ENCODE results near the gene CASR.

CASR gene

DNA sequence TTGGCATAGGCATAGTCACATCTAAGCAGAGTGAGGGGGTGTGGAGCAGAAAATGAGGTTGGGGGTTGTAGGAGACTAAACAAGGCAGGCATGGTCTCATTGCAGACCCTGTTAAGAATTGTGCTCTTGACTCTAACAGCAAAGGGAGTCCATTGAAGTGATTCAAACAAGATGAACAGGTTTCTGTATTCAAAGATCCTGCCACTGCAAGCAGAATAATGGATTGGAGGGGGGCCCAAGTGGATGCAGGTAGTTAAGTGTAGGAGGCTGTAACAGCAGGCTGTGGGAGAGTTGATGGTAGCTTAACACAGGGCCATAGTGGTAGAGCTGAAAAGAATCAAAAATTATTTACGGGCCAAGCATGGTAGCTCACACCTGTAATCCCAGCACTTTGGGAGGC is 34.4 kb downstream of the CASR start:
- H2BK120ac ChIP-seq (ENCODE audit: insufficient read depth, low read length, poor library complexity): peak overlapping the region; percentile 56
- no CpG with 5 or more reads among the region's 1 CpG for WGBS (ENCODE audit: extremely low coverage, insufficient coverage, insufficient read length)
- H4K91ac ChIP-seq (ENCODE audit: low read depth, low read length): peak overlapping the region; percentile 34
- H2AK5ac ChIP-seq (ENCODE audit: low read length): no peak overlapping the region
- no peaks in the 10 kb centered on the region for H3K36me3 ChIP-seq (ENCODE audit: control insufficient read depth in 1 of 2, insufficient read depth in 2 of 2, low read length in 2 of 2)
- peak overlapping the region; percentile 79 for H3K27ac ChIP-seq (ENCODE audit: low read depth, low read length)
- no peak overlapping the region for H3K14ac ChIP-seq (ENCODE audit: low read length)
- no peak overlapping the region for H2BK12ac ChIP-seq (ENCODE audit: low read length)
- no peak overlapping the region for H3K4me2 ChIP-seq (ENCODE audit: low read length)
- peak overlapping the region; percentile 16 for H2BK5ac ChIP-seq (ENCODE audit: low read depth, low read length, poor library complexity)
- H3K4me1 ChIP-seq (ENCODE audit: control insufficient read depth in 1 of 2, insufficient read depth in 2 of 2, low read length in 2 of 2): peaks cover 14 to 16% of the 10 kb centered on the region in 2 experiments
- no peak overlapping the region for H4K8ac ChIP-seq (ENCODE audit: low read depth, low read length)
- H3K79me1 ChIP-seq (ENCODE audit: low read length): peaks cover 8% of the 10 kb centered on the region
- H3K4ac ChIP-seq (ENCODE audit: low read depth, low read length): no peak overlapping the region
- no peaks in the 10 kb centered on the region for H3K27me3 ChIP-seq (ENCODE audit: insufficient read depth, low read length)
- H3K23ac ChIP-seq (ENCODE audit: low read length): no peak overlapping the region
- DNase-seq: no peak
- H2AFZ ChIP-seq (ENCODE audit: insufficient read depth, low read length, poor library complexity): no peak overlapping the region
- H3K79me2 ChIP-seq (ENCODE audit: control insufficient read depth, insufficient read depth, low read length, poor library complexity): no peaks in the 10 kb centered on the region
- no peak overlapping the region for H3K9ac ChIP-seq (ENCODE audit: low read length)
- H3K18ac ChIP-seq (ENCODE audit: low read length): no peak overlapping the region
- no peak overlapping the region for H4K12ac ChIP-seq (ENCODE audit: low read depth, low read length)
- H3K9me3 ChIP-seq (ENCODE audit: insufficient read depth, low read depth, low read length): no peaks in the 10 kb centered on the region
- no peak overlapping the region for H3K4me3 ChIP-seq (ENCODE audit: low read depth, low read length)

DNA sequence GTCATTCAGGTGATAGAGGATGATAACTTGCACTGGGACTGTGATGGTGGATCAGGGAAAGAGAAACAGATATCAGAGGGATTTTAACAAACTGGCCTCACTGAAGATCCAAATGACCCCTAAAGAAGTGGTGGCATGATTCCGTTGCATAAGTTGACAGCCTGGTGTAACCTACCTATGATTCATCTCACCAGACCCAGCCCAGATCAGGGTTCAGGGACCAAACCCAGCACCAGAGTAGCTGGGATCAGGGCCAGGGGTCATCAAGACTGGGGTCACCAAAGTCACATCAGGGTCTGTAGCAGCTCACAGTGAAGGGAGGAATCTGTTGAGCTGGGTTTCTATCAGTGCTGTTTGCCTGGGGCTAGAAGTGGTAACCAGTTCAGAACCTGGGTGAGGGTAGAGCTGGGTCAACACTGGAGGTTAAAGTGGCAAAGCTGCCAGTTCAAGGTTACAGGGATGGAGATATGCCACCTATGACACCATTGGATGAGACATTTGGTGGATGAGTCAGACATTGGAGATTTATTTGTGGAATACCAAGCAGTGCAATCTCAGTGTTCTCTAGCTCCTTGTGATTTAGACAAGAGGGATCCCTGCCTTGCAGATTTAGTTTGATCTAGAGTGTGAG is 35.9 kb downstream of the CASR start:
- Histone ChIP-seq H3K9me3 (ENCODE audit: insufficient read depth, low read depth, low read length) (no peaks in the 10 kb centered on the region), H3K4ac (ENCODE audit: low read depth, low read length) (no peak overlapping the region), H4K8ac (ENCODE audit: low read depth, low read length) (no peak overlapping the region), H3K27ac (ENCODE audit: low read depth, low read length) (no peak overlapping the region), H3K18ac (ENCODE audit: low read length) (no peak overlapping the region), H4K12ac (ENCODE audit: low read depth, low read length) (no peak overlapping the region), H2BK120ac (ENCODE audit: insufficient read depth, low read length, poor library complexity) (no peak overlapping the region), H2AFZ (ENCODE audit: insufficient read depth, low read length, poor library complexity) (no peak overlapping the region), H3K4me1 (ENCODE audit: control insufficient read depth in 1 of 2, insufficient read depth in 2 of 2, low read length in 2 of 2) (peaks cover 14 to 16% of the 10 kb centered on the region in 2 experiments), H3K36me3 (ENCODE audit: control insufficient read depth in 1 of 2, insufficient read depth in 2 of 2, low read length in 2 of 2) (no peaks in the 10 kb centered on the region), H3K23ac (ENCODE audit: low read length) (no peak overlapping the region), H3K27me3 (ENCODE audit: insufficient read depth, low read length) (no peaks in the 10 kb centered on the region), H3K79me1 (ENCODE audit: low read length) (peaks cover 7% of the 10 kb centered on the region), H4K91ac (ENCODE audit: low read depth, low read length) (peak overlapping the region; percentile 15), H3K79me2 (ENCODE audit: control insufficient read depth, insufficient read depth, low read length, poor library complexity) (no peaks in the 10 kb centered on the region), H2AK5ac (ENCODE audit: low read length) (no peak overlapping the region), H2BK12ac (ENCODE audit: low read length) (peak overlapping the region; percentile 41), H3K9ac (ENCODE audit: low read length) (no peak overlapping the region), H3K14ac (ENCODE audit: low read length) (no peak overlapping the region), H3K4me2 (ENCODE audit: low read length) (no peak overlapping the region), H2BK5ac (ENCODE audit: low read depth, low read length, poor library complexity) (no peak overlapping the region), H3K4me3 (ENCODE audit: low read depth, low read length) (no peak overlapping the region)
- no peak for DNase-seq
- no CpG with 5 or more reads among the region's 1 CpG for WGBS (ENCODE audit: extremely low coverage, insufficient coverage, insufficient read length)

DNA sequence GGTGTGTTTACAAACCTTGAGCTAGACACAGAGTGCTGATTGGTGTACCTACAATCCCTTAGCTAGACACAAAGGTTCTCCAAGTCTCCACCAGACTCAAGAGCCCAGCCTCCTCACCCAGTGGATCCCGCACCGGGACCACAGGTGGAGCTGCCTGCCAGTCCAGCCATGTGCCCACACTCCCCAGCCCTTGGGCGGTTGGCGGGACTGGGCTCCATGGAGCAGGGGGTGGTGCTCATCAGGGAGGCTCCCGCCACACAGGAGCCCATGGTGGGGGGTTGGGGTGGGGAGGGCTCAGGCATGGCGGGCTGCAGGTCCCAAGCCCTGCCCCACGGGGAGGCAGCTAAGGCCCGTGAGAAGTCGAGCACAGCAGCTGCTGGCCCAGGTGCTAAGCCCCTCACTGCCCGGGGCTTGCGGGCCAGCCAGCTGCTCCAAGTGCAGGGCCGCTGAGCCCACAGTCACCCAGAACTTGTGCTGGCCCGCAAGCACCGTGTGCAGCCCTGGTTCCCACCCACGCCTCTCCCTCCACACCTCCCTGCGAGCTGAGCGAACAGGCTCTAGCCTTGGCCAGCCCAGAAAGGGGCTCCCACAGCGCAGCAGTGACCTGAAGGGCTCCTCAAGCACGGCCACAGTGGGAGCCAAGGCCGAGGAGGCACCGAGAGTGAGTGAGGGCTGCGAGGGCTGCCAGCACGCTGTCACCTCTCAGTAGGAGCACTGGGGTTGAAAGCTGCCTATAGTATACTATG is 43.7 kb downstream of the CASR start:
- Histone ChIP-seq H3K4me2 (ENCODE audit: low read length) (no peak overlapping the region), H3K4me1 (ENCODE audit: control insufficient read depth in 1 of 2, insufficient read depth in 2 of 2, low read length in 2 of 2) (peaks cover 0 to 4% of the 10 kb centered on the region in 2 experiments), H2BK5ac (ENCODE audit: low read depth, low read length, poor library complexity) (no peak overlapping the region), H3K23ac (ENCODE audit: low read length) (no peak overlapping the region), H4K12ac (ENCODE audit: low read depth, low read length) (no peak overlapping the region), H3K18ac (ENCODE audit: low read length) (no peak overlapping the region), H3K27ac (ENCODE audit: low read depth, low read length) (no peak overlapping the region), H2AK5ac (ENCODE audit: low read length) (no peak overlapping the region), H3K36me3 (ENCODE audit: control insufficient read depth in 1 of 2, insufficient read depth in 2 of 2, low read length in 2 of 2) (no peaks in the 10 kb centered on the region), H2BK120ac (ENCODE audit: insufficient read depth, low read length, poor library complexity) (no peak overlapping the region), H2BK12ac (ENCODE audit: low read length) (no peak overlapping the region), H3K27me3 (ENCODE audit: insufficient read depth, low read length) (no peaks in the 10 kb centered on the region), H3K4me3 (ENCODE audit: low read depth, low read length) (no peak overlapping the region), H3K79me1 (ENCODE audit: low read length) (no peaks in the 10 kb centered on the region), H3K4ac (ENCODE audit: low read depth, low read length) (no peak overlapping the region), H4K8ac (ENCODE audit: low read depth, low read length) (no peak overlapping the region), H2AFZ (ENCODE audit: insufficient read depth, low read length, poor library complexity) (no peak overlapping the region), H3K9me3 (ENCODE audit: insufficient read depth, low read depth, low read length) (no peaks in the 10 kb centered on the region), H4K91ac (ENCODE audit: low read depth, low read length) (no peak overlapping the region), H3K79me2 (ENCODE audit: control insufficient read depth, insufficient read depth, low read length, poor library complexity) (no peaks in the 10 kb centered on the region), H3K14ac (ENCODE audit: low read length) (no peak overlapping the region), H3K9ac (ENCODE audit: low read length) (no peak overlapping the region)
- DNase-seq: no peak
- WGBS (ENCODE audit: extremely low coverage, insufficient coverage, insufficient read length): no CpG with 5 or more reads among the region's 23 CpGs

DNA sequence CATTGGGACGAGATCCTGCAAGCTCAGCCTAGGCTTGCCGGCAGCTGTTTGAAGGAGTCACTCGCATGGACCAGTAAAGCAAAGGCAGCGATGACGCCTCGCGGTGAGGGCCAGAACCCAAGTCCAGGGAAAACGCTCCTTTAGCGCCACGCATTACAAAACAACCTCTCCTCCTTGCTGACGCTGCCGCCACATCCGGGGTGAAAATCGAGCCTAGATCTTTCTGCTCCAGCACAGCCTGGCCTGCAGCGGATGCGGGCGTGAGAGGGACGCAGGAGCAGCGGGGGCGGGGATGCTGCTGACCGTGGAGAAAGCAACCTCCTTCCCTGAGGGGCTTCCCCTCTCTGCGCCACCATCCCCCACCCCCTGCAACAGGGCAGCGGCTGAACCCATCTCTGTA is 46.7 kb downstream of the CASR start:
- peak; percentile 69 to 72 for DNase-seq
- Histone ChIP-seq H2BK120ac (ENCODE audit: insufficient read depth, low read length, poor library complexity) (no peak overlapping the region), H3K4me2 (ENCODE audit: low read length) (no peak overlapping the region), H2AFZ (ENCODE audit: insufficient read depth, low read length, poor library complexity) (no peak overlapping the region), H3K4me3 (ENCODE audit: low read depth, low read length) (no peak overlapping the region), H3K4me1 (ENCODE audit: control insufficient read depth in 1 of 2, insufficient read depth in 2 of 2, low read length in 2 of 2) (peaks cover 0 to 4% of the 10 kb centered on the region in 2 experiments), H4K8ac (ENCODE audit: low read depth, low read length) (no peak overlapping the region), H4K91ac (ENCODE audit: low read depth, low read length) (no peak overlapping the region), H3K79me2 (ENCODE audit: control insufficient read depth, insufficient read depth, low read length, poor library complexity) (no peaks in the 10 kb centered on the region), H3K9ac (ENCODE audit: low read length) (no peak overlapping the region), H3K14ac (ENCODE audit: low read length) (no peak overlapping the region), H3K9me3 (ENCODE audit: insufficient read depth, low read depth, low read length) (no peaks in the 10 kb centered on the region), H3K23ac (ENCODE audit: low read length) (no peak overlapping the region), H2BK12ac (ENCODE audit: low read length) (no peak overlapping the region), H2BK5ac (ENCODE audit: low read depth, low read length, poor library complexity) (no peak overlapping the region), H3K18ac (ENCODE audit: low read length) (no peak overlapping the region), H3K27ac (ENCODE audit: low read depth, low read length) (no peak overlapping the region), H2AK5ac (ENCODE audit: low read length) (no peak overlapping the region), H4K12ac (ENCODE audit: low read depth, low read length) (no peak overlapping the region), H3K27me3 (ENCODE audit: insufficient read depth, low read length) (no peaks in the 10 kb centered on the region), H3K79me1 (ENCODE audit: low read length) (no peaks in the 10 kb centered on the region), H3K36me3 (ENCODE audit: control insufficient read depth in 1 of 2, insufficient read depth in 2 of 2, low read length in 2 of 2) (no peaks in the 10 kb centered on the region), H3K4ac (ENCODE audit: low read depth, low read length) (no peak overlapping the region)
- no CpG with 5 or more reads among the region's 23 CpGs for whole genome bisulfite sequencing (ENCODE audit: extremely low coverage, insufficient coverage, insufficient read length)

All from trophoblast cell (in vitro differentiated cells and primary cell).